WTC11 (cell line): ENCODE measurements around the gene KANK4. TPM values are rescaled to one million over a fixed set of nuclear protein-coding genes. Genes with fewer than 3 reads are reported as not detected.

Source experiments
- ATAC-seq: fragments of 200-7000 bp; cut with Tn5 transposase; 2 replicates; pipeline ENCODE4 v1.10.0; 2021; ENCODE audit warnings: mild to moderate bottlenecking, moderate library complexity
- Bru-seq: library from RNA; stranded (reverse); fragments of 400-500 nt; gene quantifications from one replicate; lab custom pipeline; 2021; lab: Mats Ljungman, UMichigan
- CTCF ChIA-PET: fragments of 300-600 bp; sonication (Branson Sonifier 250); formaldehyde crosslinking; loops from one replicate; lab custom pipeline; 2021; ENCODE audit warnings: antibody characterized with exemption; lab: Charles Lee
- POLR2A ChIA-PET: fragments of 350-600 bp; sonication (Branson Sonifier 250); formaldehyde crosslinking; loops from one replicate; lab custom pipeline; 2021; ENCODE audit warnings: antibody characterized with exemption; lab: Charles Lee
- DNase-seq: peaks from one replicate; pipeline ENCODE4 v3.0.0; 2021; ENCODE audit warnings: low spot score
- H3K27ac Mint-ChIP-seq: 2 replicates; pipeline ENCODE4 v1.8.0; 2021; ENCODE audit warnings: mixed read lengths
- H3K27me3 Mint-ChIP-seq: 2 replicates; pipeline ENCODE4 v1.8.0; 2021; ENCODE audit warnings: low read depth, mild to moderate bottlenecking, moderate library complexity, mixed read lengths
- H3K36me3 Mint-ChIP-seq: 2 replicates; pipeline ENCODE4 v1.8.0; 2021; ENCODE audit warnings: mixed read lengths
- H3K4me1 Mint-ChIP-seq: 2 replicates; pipeline ENCODE4 v1.8.0; 2022; ENCODE audit warnings: mixed read lengths
- H3K4me3 Mint-ChIP-seq: 2 replicates; pipeline ENCODE4 v1.8.0; 2021; ENCODE audit warnings: mild to moderate bottlenecking, moderate library complexity, mixed read lengths
- H3K9me3 Mint-ChIP-seq: 2 replicates; pipeline ENCODE4 v1.8.0; 2021; ENCODE audit warnings: mixed read lengths
- ATF1 ChIP-seq: sonication (generic); formaldehyde crosslinking; IDR thresholded peaks from 2 replicates; pipeline ENCODE4 v1.8.1; 2023; ENCODE audit warnings: mild to moderate bottlenecking, moderate library complexity, missing genetic modification reagents
- ATF3 ChIP-seq: sonication (generic); formaldehyde crosslinking; conservative IDR thresholded peaks from 2 replicates; pipeline ENCODE4 v1.8.1; 2022; ENCODE audit warnings: mild to moderate bottlenecking, missing genetic modification reagents
- ATF6 ChIP-seq: sonication (generic); formaldehyde crosslinking; IDR thresholded peaks from 2 replicates; pipeline ENCODE4 v1.8.1; 2023; ENCODE audit warnings: mild to moderate bottlenecking, missing genetic modification reagents
- CBFB ChIP-seq: sonication (generic); formaldehyde crosslinking; IDR thresholded peaks from 2 replicates; pipeline ENCODE4 v1.8.1; 2022; ENCODE audit warnings: mild to moderate bottlenecking, low read depth, missing genetic modification reagents
- CREB1 ChIP-seq: sonication (generic); formaldehyde crosslinking; IDR thresholded peaks from 2 replicates; pipeline ENCODE4 v1.8.0; 2023; ENCODE audit warnings: mild to moderate bottlenecking, missing genetic modification reagents
- E2F1 ChIP-seq: sonication (generic); formaldehyde crosslinking; IDR thresholded peaks from 2 replicates; pipeline ENCODE4 v1.8.0; 2022; ENCODE audit warnings: mild to moderate bottlenecking, missing genetic modification reagents
- FOXP1 ChIP-seq: sonication (generic); formaldehyde crosslinking; IDR thresholded peaks from 2 replicates; pipeline ENCODE4 v1.8.0; 2022; ENCODE audit warnings: missing genetic modification reagents, mild to moderate bottlenecking, moderate library complexity, borderline replicate concordance
- KAT7 ChIP-seq: sonication (generic); formaldehyde crosslinking; IDR thresholded peaks from 2 replicates; pipeline ENCODE4 v1.8.1; 2023; ENCODE audit warnings: missing genetic modification reagents, mild to moderate bottlenecking, borderline replicate concordance
- MLX ChIP-seq: sonication (generic); formaldehyde crosslinking; IDR thresholded peaks from 2 replicates; pipeline ENCODE4 v1.8.1; 2023; ENCODE audit warnings: mild to moderate bottlenecking, missing genetic modification reagents, moderate library complexity
- NFATC4 ChIP-seq: fragments of 250-450 bp; sonication (Bioruptor Pico); IDR thresholded peaks from 2 replicates; pipeline ENCODE4 v1.9.0; 2021; ENCODE audit warnings: mild to moderate bottlenecking
- SMAD4 ChIP-seq: sonication (generic); formaldehyde crosslinking; IDR thresholded peaks from 2 replicates; pipeline ENCODE4 v1.8.0; 2022; ENCODE audit warnings: mild to moderate bottlenecking, missing genetic modification reagents
- SP1 ChIP-seq: sonication (generic); formaldehyde crosslinking; conservative IDR thresholded peaks from 2 replicates; pipeline ENCODE4 v1.8.1; 2022; ENCODE audit warnings: missing genetic modification reagents
- TCF7 ChIP-seq: sonication (generic); formaldehyde crosslinking; IDR thresholded peaks from 2 replicates; pipeline ENCODE4 v1.8.0; 2022; ENCODE audit warnings: mild to moderate bottlenecking, low read depth, missing genetic modification reagents, moderate library complexity
- TEAD1 ChIP-seq: sonication (generic); formaldehyde crosslinking; IDR thresholded peaks from 2 replicates; pipeline ENCODE4 v1.8.0; 2022; ENCODE audit warnings: mild to moderate bottlenecking, missing genetic modification reagents
- TEAD4 ChIP-seq: sonication (generic); formaldehyde crosslinking; IDR thresholded peaks from 2 replicates; pipeline ENCODE4 v1.8.0; 2022; ENCODE audit warnings: mild to moderate bottlenecking, missing genetic modification reagents
- USF2 ChIP-seq: sonication (generic); formaldehyde crosslinking; IDR thresholded peaks from 2 replicates; pipeline ENCODE4 v1.8.1; 2023; ENCODE audit warnings: mild to moderate bottlenecking, missing genetic modification reagents, moderate library complexity
- ZBTB43 ChIP-seq: sonication (generic); formaldehyde crosslinking; IDR thresholded peaks from 2 replicates; pipeline ENCODE4 v1.8.1; 2023; ENCODE audit warnings: mild to moderate bottlenecking, missing genetic modification reagents
- ZMAT4 ChIP-seq: fragments of 250-450 bp; sonication (Bioruptor Pico); IDR thresholded peaks from 2 replicates; pipeline ENCODE4 v1.9.0; 2021; ENCODE audit warnings: mild to moderate bottlenecking
- ZNF138 ChIP-seq: sonication (generic); formaldehyde crosslinking; conservative IDR thresholded peaks from 2 replicates; pipeline ENCODE4 v1.8.1; 2022; ENCODE audit warnings: mild to moderate bottlenecking, moderate library complexity, missing genetic modification reagents
- ZNF317 ChIP-seq: sonication (generic); formaldehyde crosslinking; IDR thresholded peaks from 2 replicates; pipeline ENCODE4 v1.8.1; 2023; ENCODE audit warnings: low read depth, mild to moderate bottlenecking, moderate library complexity, missing genetic modification reagents, borderline replicate concordance
- ZNF396 ChIP-seq: fragments of 250-450 bp; sonication (Bioruptor Pico); IDR thresholded peaks from 2 replicates; pipeline ENCODE4 v1.8.0; 2021; ENCODE audit warnings: mild to moderate bottlenecking, moderate library complexity, borderline replicate concordance
- ZNF423 ChIP-seq: fragments of 250-450 bp; sonication (Bioruptor Pico); IDR thresholded peaks from 2 replicates; pipeline ENCODE4 v2.1.2; 2022; ENCODE audit warnings: mild to moderate bottlenecking, moderate library complexity
- long read RNA-seq, 3 experiments: library from RNA in 1 of 3; library from capped mRNA in 1 of 3; library from polyadenylated mRNA in 1 of 3; unstranded in 2 of 3; stranded (forward) in 1 of 3; transcript quantifications; one replicate each; pipeline ENCODE4 v2.0.0, GENCODE V29; 2021
- total RNA-seq: library from RNA; stranded (reverse); gene quantifications from 3 replicates; pipeline ENCODE4 v1.2.3, GENCODE V29; 2021

The KANK4 gene
- total RNA-seq (0.23 to 0.55 TPM (median 0.35 TPM) in 3 replicates), Bru-seq, nascent RNA (percentile 12 among the genes with signal in this experiment)
- long read RNA-seq, experiment 1, partial matches to known transcripts: 1 of 1 reads
- long read RNA-seq, experiment 1, other reads (novel, unspliced or antisense): 0 of 1 reads
- long read RNA-seq, experiment 2, partial matches to known transcripts: 1 of 1 reads
- long read RNA-seq, experiment 2, other reads (novel, unspliced or antisense): 0 of 1 reads
- long read RNA-seq, experiment 3: 0 reads

- CTCF ChIA-PET: interaction anchor here (0.7 to 2.2 kb wide), 8 partner anchors 14 to 175 kb away, joined by 3 to 7 read pairs (median 4); no protein-coding TSS in a partner anchor
- Mint-ChIP-seq H3K4me3 (peak within 1 kb of the TSS; percentile 76), H3K36me3 (no peaks in the 10 kb centered on the region), H3K27me3 (peaks cover 70% of the 10 kb centered on the region), H3K4me1 (peaks cover 12% of the 10 kb centered on the region), H3K9me3 (no peaks in the 10 kb centered on the region)
- POLR2A ChIA-PET: interaction anchor here (0.5 to 0.8 kb wide), 2 partner anchors 41 to 662 kb away, joined by 3 to 5 read pairs; no protein-coding TSS in a partner anchor
- DNase-seq: peak; percentile 58
- ATAC-seq: peak; percentile 72
- TF ChIP-seq ATF3 (CRISPR knock-in tag): no peak
- TF ChIP-seq FOXP1 (CRISPR knock-in tag): peak; percentile 50; the same call in 1 of the 2 replicates
- 0 out of 2 replicates have a peak, but pooled peaks have one; percentile 52 for TF ChIP-seq TEAD1 (CRISPR knock-in tag)
- TF ChIP-seq ZNF423 (CRISPR knock-in tag): peak; percentile 65
- TF ChIP-seq, all 79 proteins: peak for 3
- no peak within 1 kb of the TSS for H3K27ac Mint-ChIP-seq
Measured at GRCh38 chr1:62318756-62319544, at the start of gene KANK4. TSS of gene KANK4 (minus strand) at chr1:62319434. CDS start at chr1:62281564, 37,870 bp downstream.

- ATAC-seq (no peak), DNase-seq (no peak)
- Mint-ChIP-seq H3K4me3 (no peak overlapping the region), H3K27ac (peak overlapping the region; percentile 70; the same call in 1 of the 2 replicates), H3K27me3 (peaks cover 4% of the 10 kb centered on the region), H3K36me3 (peaks cover 4% of the 10 kb centered on the region; the same call in 1 of the 2 replicates), H3K4me1 (0 out of 2 replicates have a peak, but pooled peaks cover 2% of the 10 kb centered on the region), H3K9me3 (peaks cover 14% of the 10 kb centered on the region)
- TF ChIP-seq USF2 (no peak), ZMAT4 (CRISPR knock-in tag) (no peak), ATF6 (CRISPR knock-in tag) (no peak), E2F1 (CRISPR knock-in tag) (no peak), ATF1 (CRISPR knock-in tag) (no peak), SP1 (CRISPR knock-in tag) (no peak), ZBTB43 (CRISPR knock-in tag) (no peak), TCF7 (CRISPR knock-in tag) (no peak), SMAD4 (no peak), ZNF396 (CRISPR knock-in tag) (no peak), CBFB (no peak), TEAD1 (CRISPR knock-in tag) (no peak), MLX (CRISPR knock-in tag) (no peak), NFATC4 (no peak), ZNF138 (CRISPR knock-in tag) (no peak), TEAD4 (CRISPR knock-in tag) (no peak), CREB1 (CRISPR knock-in tag) (no peak), ZNF317 (CRISPR knock-in tag) (no peak), KAT7 (CRISPR knock-in tag) (no peak)
- POLR2A ChIA-PET: no interaction called here
- CTCF ChIA-PET: interaction anchor here (1.2 kb wide), 1 partner anchor 23 kb away, joined by 4 read pairs; no protein-coding TSS in a partner anchor
Measured at GRCh38 chr1:62368989-62369388, 49.8 kb upstream of the KANK4 start.
